Measurements from ENCODE around the gene S100A1. TPM values are rescaled to one million over a fixed set of nuclear protein-coding genes. Genes with fewer than 3 reads are reported as not detected.

The S100A1 gene
- total RNA-seq, 1 experiment from 2014 or later, result 1.3 TPM

DNA sequence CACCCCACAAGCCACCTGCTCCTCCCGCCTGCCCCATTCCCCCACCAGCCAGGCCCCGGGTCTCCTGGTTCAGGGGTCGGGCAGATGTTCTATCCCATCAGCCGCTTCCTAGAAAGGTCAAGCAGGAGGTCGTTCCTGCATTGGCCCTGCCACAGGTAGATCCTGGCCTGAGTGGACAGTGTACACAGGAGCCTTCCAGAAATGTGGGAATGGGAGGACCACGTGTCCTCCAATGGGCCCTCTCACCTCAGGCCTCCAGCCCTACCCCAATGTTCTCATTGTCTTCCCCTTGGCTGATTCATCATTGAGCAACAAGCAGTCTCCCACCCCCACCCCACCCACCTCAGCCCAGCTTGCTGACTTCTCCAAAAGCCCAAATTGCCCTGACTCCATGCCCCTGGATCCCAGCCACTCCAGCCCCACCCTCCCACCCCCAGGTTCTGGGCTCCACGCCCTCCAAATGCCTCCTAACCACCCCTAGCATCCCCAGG, 17.4 kb upstream of the S100A1 start:
- DNase-seq (ENCODE audit: low spot score), result no peak

GRCh38 chr1:153611356-153611755, 16.9 kb upstream of the S100A1 start:
- no peaks in the 10 kb centered on the region for H3K36me3 Mint-ChIP-seq
- no peaks in the 10 kb centered on the region for H3K9me3 Mint-ChIP-seq
- no peak for ATAC-seq
- no peak overlapping the region for H3K27ac Mint-ChIP-seq
- no peak overlapping the region for H3K4me3 Mint-ChIP-seq
- H3K27me3 Mint-ChIP-seq (ENCODE audit: low read depth), result no peaks in the 10 kb centered on the region; the same call in 1 of the 2 replicates
- CTCF ChIA-PET, result interaction anchor here (0.8 to 14.4 kb wide), 7 partner anchors 12 to 43 kb away, joined by 3 to 230 read pairs (median 13); partner anchors contain the start of genes CHTOP, S100A1 and S100A13
- POLR2A ChIA-PET, result interaction anchor here (0.5 to 1.1 kb wide), 2 partner anchors 16 to 41 kb away, joined by 3 read pairs; partner anchors contain the start of gene S100A13
- peaks cover 63% of the 10 kb centered on the region for H3K4me1 Mint-ChIP-seq
- DNase-seq (ENCODE audit: low spot score), result no peak
- TF ChIP-seq SMAD3 (CRISPR knock-in tag; IDR thresholded peaks at IDR 0.05; ENCODE audit: borderline replicate concordance) (no peak), ERG (CRISPR knock-in tag; IDR thresholded peaks at IDR 0.05) (no peak), ZNF281 (CRISPR knock-in tag; IDR thresholded peaks at IDR 0.05) (no peak), TP53 (CRISPR knock-in tag; IDR thresholded peaks at IDR 0.05) (no peak)
- TF ChIP-seq, protein P1, sequence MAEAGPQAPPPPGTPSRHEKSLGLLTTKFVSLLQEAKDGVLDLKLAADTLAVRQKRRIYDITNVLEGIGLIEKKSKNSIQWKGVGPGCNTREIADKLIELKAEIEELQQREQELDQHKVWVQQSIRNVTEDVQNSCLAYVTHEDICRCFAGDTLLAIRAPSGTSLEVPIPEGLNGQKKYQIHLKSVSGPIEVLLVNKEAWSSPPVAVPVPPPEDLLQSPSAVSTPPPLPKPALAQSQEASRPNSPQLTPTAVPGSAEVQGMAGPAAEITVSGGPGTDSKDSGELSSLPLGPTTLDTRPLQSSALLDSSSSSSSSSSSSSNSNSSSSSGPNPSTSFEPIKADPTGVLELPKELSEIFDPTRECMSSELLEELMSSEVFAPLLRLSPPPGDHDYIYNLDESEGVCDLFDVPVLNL (CRISPR knock-in tag; IDR thresholded peaks at IDR 0.05; ENCODE audit: borderline replicate concordance, low read depth), result no peak
- TF ChIP-seq, protein P2, sequence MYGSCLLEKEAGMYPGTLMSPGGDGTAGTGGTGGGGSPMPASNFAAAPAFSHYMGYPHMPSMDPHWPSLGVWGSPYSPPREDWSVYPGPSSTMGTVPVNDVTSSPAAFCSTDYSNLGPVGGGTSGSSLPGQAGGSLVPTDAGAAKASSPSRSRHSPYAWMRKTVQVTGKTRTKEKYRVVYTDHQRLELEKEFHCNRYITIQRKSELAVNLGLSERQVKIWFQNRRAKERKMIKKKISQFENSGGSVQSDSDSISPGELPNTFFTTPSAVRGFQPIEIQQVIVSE (CRISPR knock-in tag; IDR thresholded peaks at IDR 0.05; ENCODE audit: borderline replicate concordance), result no peak

More for the DNA sequence above, 17.4 kb upstream of the S100A1 start:
- H3K36me3 Mint-ChIP-seq, result no peaks in the 10 kb centered on the region
- no peak for TF ChIP-seq FOXK1 (CRISPR knock-in tag; IDR thresholded peaks at IDR 0.05)
- TF ChIP-seq GRHL2 (CRISPR knock-in tag; IDR thresholded peaks at IDR 0.05; ENCODE audit: insufficient replicate concordance, severe bottlenecking), result no peak
- no peak for TF ChIP-seq ZNF423 (CRISPR knock-in tag; IDR thresholded peaks at IDR 0.05)
- no peak for TF ChIP-seq TCF7 (CRISPR knock-in tag; IDR thresholded peaks at IDR 0.05; ENCODE audit: low read depth)
- TF ChIP-seq, protein P3, sequence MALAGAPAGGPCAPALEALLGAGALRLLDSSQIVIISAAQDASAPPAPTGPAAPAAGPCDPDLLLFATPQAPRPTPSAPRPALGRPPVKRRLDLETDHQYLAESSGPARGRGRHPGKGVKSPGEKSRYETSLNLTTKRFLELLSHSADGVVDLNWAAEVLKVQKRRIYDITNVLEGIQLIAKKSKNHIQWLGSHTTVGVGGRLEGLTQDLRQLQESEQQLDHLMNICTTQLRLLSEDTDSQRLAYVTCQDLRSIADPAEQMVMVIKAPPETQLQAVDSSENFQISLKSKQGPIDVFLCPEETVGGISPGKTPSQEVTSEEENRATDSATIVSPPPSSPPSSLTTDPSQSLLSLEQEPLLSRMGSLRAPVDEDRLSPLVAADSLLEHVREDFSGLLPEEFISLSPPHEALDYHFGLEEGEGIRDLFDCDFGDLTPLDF (CRISPR knock-in tag; IDR thresholded peaks at IDR 0.05), result no peak
- no peak for TF ChIP-seq ZNF671 (CRISPR knock-in tag; IDR thresholded peaks at IDR 0.05)
- TF ChIP-seq ZBTB21 (CRISPR knock-in tag; IDR thresholded peaks at IDR 0.05; ENCODE audit: borderline replicate concordance), result no peak
- TF ChIP-seq GTF2I (CRISPR knock-in tag; conservative IDR thresholded peaks at IDR 0.05), result no peak
- no peak for TF ChIP-seq KAT7 (CRISPR knock-in tag; IDR thresholded peaks at IDR 0.05; ENCODE audit: borderline replicate concordance)
- TF ChIP-seq ETV6 (CRISPR knock-in tag; IDR thresholded peaks at IDR 0.05), result no peak
- TF ChIP-seq, protein P1 (CRISPR knock-in tag; IDR thresholded peaks at IDR 0.05; ENCODE audit: borderline replicate concordance, low read depth), result no peak
- no peak for TF ChIP-seq TP53 (CRISPR knock-in tag; IDR thresholded peaks at IDR 0.05)
- no peak for TF ChIP-seq EMX1 (CRISPR knock-in tag; IDR thresholded peaks at IDR 0.05)
- no peak for TF ChIP-seq ATF1 (CRISPR knock-in tag; IDR thresholded peaks at IDR 0.05)
- TF ChIP-seq ZNF281 (CRISPR knock-in tag; IDR thresholded peaks at IDR 0.05), result no peak
- no peak for TF ChIP-seq ERG (CRISPR knock-in tag; IDR thresholded peaks at IDR 0.05)
- H3K4me3 Mint-ChIP-seq, result no peak overlapping the region
- H3K27me3 Mint-ChIP-seq (ENCODE audit: low read depth), result no peaks in the 10 kb centered on the region; the same call in 1 of the 2 replicates
- no peaks in the 10 kb centered on the region for H3K9me3 Mint-ChIP-seq
- no peak for ATAC-seq
- H3K4me1 Mint-ChIP-seq, result peaks cover 60% of the 10 kb centered on the region
- no peak overlapping the region for H3K27ac Mint-ChIP-seq
- ChIA-PET CTCF (interaction anchor here (1.9 to 14.4 kb wide), 3 partner anchors 12 to 39 kb away, joined by 5 to 230 read pairs (median 33); partner anchors contain the start of genes S100A1 and S100A13), POLR2A (no interaction called here)
